WTC11 (cell line): ENCODE measurements around the gene CFAP68. TPM values are rescaled to one million over a fixed set of nuclear protein-coding genes. Genes with fewer than 3 reads are reported as not detected.

Experiments
- ATAC-seq: fragments of 200-7000 bp; cut with Tn5 transposase; 2 replicates; pipeline ENCODE4 v1.10.0; 2021; ENCODE audit warnings: mild to moderate bottlenecking, moderate library complexity
- CTCF ChIA-PET: fragments of 300-600 bp; sonication (Branson Sonifier 250); formaldehyde crosslinking; loops from one replicate; lab custom pipeline; 2021; ENCODE audit warnings: antibody characterized with exemption; lab: Charles Lee
- POLR2A ChIA-PET: fragments of 350-600 bp; sonication (Branson Sonifier 250); formaldehyde crosslinking; loops from one replicate; lab custom pipeline; 2021; ENCODE audit warnings: antibody characterized with exemption; lab: Charles Lee
- DNase-seq: peaks from one replicate; pipeline ENCODE4 v3.0.0; 2021; ENCODE audit warnings: low spot score
- H3K27ac Mint-ChIP-seq: 2 replicates; pipeline ENCODE4 v1.8.0; 2021; ENCODE audit warnings: mixed read lengths
- H3K27me3 Mint-ChIP-seq: 2 replicates; pipeline ENCODE4 v1.8.0; 2021; ENCODE audit warnings: low read depth, mild to moderate bottlenecking, moderate library complexity, mixed read lengths
- H3K36me3 Mint-ChIP-seq: 2 replicates; pipeline ENCODE4 v1.8.0; 2021; ENCODE audit warnings: mixed read lengths
- H3K4me1 Mint-ChIP-seq: 2 replicates; pipeline ENCODE4 v1.8.0; 2022; ENCODE audit warnings: mixed read lengths
- H3K4me3 Mint-ChIP-seq: 2 replicates; pipeline ENCODE4 v1.8.0; 2021; ENCODE audit warnings: mild to moderate bottlenecking, moderate library complexity, mixed read lengths
- H3K9me3 Mint-ChIP-seq: 2 replicates; pipeline ENCODE4 v1.8.0; 2021; ENCODE audit warnings: mixed read lengths
- AFF4 ChIP-seq: sonication (generic); formaldehyde crosslinking; IDR thresholded peaks from 2 replicates; pipeline ENCODE4 v1.8.1; 2023; ENCODE audit warnings: mild to moderate bottlenecking, missing genetic modification reagents, borderline replicate concordance
- ARID4B ChIP-seq: sonication (generic); formaldehyde crosslinking; IDR thresholded peaks from 2 replicates; pipeline ENCODE4 v1.8.0; 2023; ENCODE audit warnings: missing genetic modification reagents, mild to moderate bottlenecking, borderline replicate concordance
- CTCF ChIP-seq: fragments of 200-600 bp; IDR thresholded peaks from 2 replicates; pipeline ENCODE4 v1.8.0; 2022; ENCODE audit warnings: antibody characterized with exemption
- ELF4 ChIP-seq: sonication (generic); formaldehyde crosslinking; IDR thresholded peaks from 2 replicates; pipeline ENCODE4 v1.8.1; 2022; ENCODE audit warnings: low read depth, mild to moderate bottlenecking, moderate library complexity, missing genetic modification reagents
- GRHL2 ChIP-seq: fragments of 250-450 bp; sonication (Bioruptor Pico); IDR thresholded peaks from 2 replicates; pipeline ENCODE4 v1.8.0; 2022; ENCODE audit warnings: mild to moderate bottlenecking, moderate library complexity; ENCODE audit not compliant: insufficient replicate concordance, severe bottlenecking
- MAX ChIP-seq: sonication (generic); formaldehyde crosslinking; IDR thresholded peaks from 2 replicates; pipeline ENCODE4 v1.8.0; 2022; ENCODE audit warnings: mild to moderate bottlenecking, missing genetic modification reagents
- MLX ChIP-seq: sonication (generic); formaldehyde crosslinking; IDR thresholded peaks from 2 replicates; pipeline ENCODE4 v1.8.1; 2023; ENCODE audit warnings: mild to moderate bottlenecking, missing genetic modification reagents, moderate library complexity
- NFATC4 ChIP-seq: fragments of 250-450 bp; sonication (Bioruptor Pico); IDR thresholded peaks from 2 replicates; pipeline ENCODE4 v1.9.0; 2021; ENCODE audit warnings: mild to moderate bottlenecking
- STAT6 ChIP-seq: sonication (generic); formaldehyde crosslinking; conservative IDR thresholded peaks from 2 replicates; pipeline ENCODE4 v1.8.1; 2023; ENCODE audit warnings: mild to moderate bottlenecking, low read depth, missing genetic modification reagents, moderate library complexity
- TP53 ChIP-seq: sonication (generic); formaldehyde crosslinking; IDR thresholded peaks from 2 replicates; pipeline ENCODE4 v1.8.1; 2023; ENCODE audit warnings: mild to moderate bottlenecking, missing genetic modification reagents
- ZNF121 ChIP-seq: sonication (generic); formaldehyde crosslinking; IDR thresholded peaks from 2 replicates; pipeline ENCODE4 v1.8.0; 2023; ENCODE audit warnings: missing genetic modification reagents
- ZNF263 ChIP-seq: sonication (generic); formaldehyde crosslinking; IDR thresholded peaks from 2 replicates; pipeline ENCODE4 v1.8.1; 2022; ENCODE audit warnings: low read depth, mild to moderate bottlenecking, moderate library complexity, missing genetic modification reagents
- ZNF317 ChIP-seq: sonication (generic); formaldehyde crosslinking; IDR thresholded peaks from 2 replicates; pipeline ENCODE4 v1.8.1; 2023; ENCODE audit warnings: low read depth, mild to moderate bottlenecking, moderate library complexity, missing genetic modification reagents, borderline replicate concordance
- ZNF416 ChIP-seq: fragments of 250-450 bp; sonication (Bioruptor Pico); IDR thresholded peaks from 2 replicates; pipeline ENCODE4 v1.9.0; 2021; ENCODE audit warnings: mild to moderate bottlenecking, inconsistent platforms
- ZNF425 ChIP-seq: fragments of 250-450 bp; sonication (Bioruptor Pico); conservative IDR thresholded peaks from 2 replicates; pipeline ENCODE4 v1.9.0; 2021; ENCODE audit warnings: mild to moderate bottlenecking
- ZNF671 ChIP-seq: fragments of 250-450 bp; sonication (Bioruptor Pico); IDR thresholded peaks from 2 replicates; pipeline ENCODE4 v1.8.0; 2021; ENCODE audit warnings: mild to moderate bottlenecking
- total RNA-seq: library from RNA; stranded (reverse); gene quantifications from 3 replicates; pipeline ENCODE4 v1.2.3, GENCODE V29; 2021

The CFAP68 gene
- total RNA-seq, 1 experiment from 2014 or later: 18.7 TPM

GRCh38 chr11:111834432-111835163 lies 44.7 kb upstream of the CFAP68 start:
- ChIA-PET POLR2A (no interaction called here), CTCF (interaction anchor here (1.3 to 2.8 kb wide), 3 partner anchors 11 to 68 kb away, joined by 4 to 14 read pairs (median 7); partner anchors contain the start of gene PPP2R1B)
- ATAC-seq: no peak
- no peak overlapping the region for H3K27ac Mint-ChIP-seq
- H3K9me3 Mint-ChIP-seq: no peaks in the 10 kb centered on the region
- TF ChIP-seq MLX (CRISPR knock-in tag): no peak
- TF ChIP-seq ZNF121 (CRISPR knock-in tag): no peak
- TF ChIP-seq CTCF: no peak
- no peak for TF ChIP-seq AFF4 (CRISPR knock-in tag)
- TF ChIP-seq STAT6: no peak
- no peak for TF ChIP-seq ZNF671
- TF ChIP-seq GRHL2 (CRISPR knock-in tag): no peak
- no peak for TF ChIP-seq ZNF317 (CRISPR knock-in tag)
- no peak for TF ChIP-seq TP53 (CRISPR knock-in tag)
- no peak for TF ChIP-seq ZNF416 (CRISPR knock-in tag)
- no peak for TF ChIP-seq ELF4 (CRISPR knock-in tag)
- TF ChIP-seq ARID4B: no peak
- TF ChIP-seq ZNF425 (CRISPR knock-in tag): no peak
- no peak for TF ChIP-seq NFATC4 (CRISPR knock-in tag)
- TF ChIP-seq MAX (CRISPR knock-in tag): no peak
- TF ChIP-seq ZNF263 (CRISPR knock-in tag): no peak
- H3K4me1 Mint-ChIP-seq: 0 out of 2 replicates have a peak, but pooled peaks cover under 1% of the 10 kb centered on the region
- no peak for DNase-seq
- no peaks in the 10 kb centered on the region for H3K36me3 Mint-ChIP-seq
- H3K27me3 Mint-ChIP-seq: no peaks in the 10 kb centered on the region
- no peak overlapping the region for H3K4me3 Mint-ChIP-seq
